HG02870 (cell line): Measurements from ENCODE around the gene ATP8A2.
"Not testable (repeated sequence)": the region's sequence is repeated elsewhere in the genome, so short reads cannot be mapped to it uniquely, and the experiment has no call there.

Experiments
- ATAC-seq: cut with Tn5 transposase; IDR thresholded peaks from one replicate; pipeline ENCODE4 v1.9.1; 2021; ENCODE audit warnings: mild to moderate bottlenecking, moderate library complexity; ENCODE audit not compliant: unreplicated experiment

The ATP8A2 gene

GRCh38 chr13:25457566-25457965, 85.8 kb downstream of the ATP8A2 start:
- ATAC-seq, result no peak

GRCh38 chr13:25462301-25463125, 90.7 kb downstream of the ATP8A2 start:
- ATAC-seq, result no peak

- ATAC-seq, result no peak
These were observed 91.7 kb downstream of the ATP8A2 start for GRCh38 chr13:25463496-25463895.

DNA sequence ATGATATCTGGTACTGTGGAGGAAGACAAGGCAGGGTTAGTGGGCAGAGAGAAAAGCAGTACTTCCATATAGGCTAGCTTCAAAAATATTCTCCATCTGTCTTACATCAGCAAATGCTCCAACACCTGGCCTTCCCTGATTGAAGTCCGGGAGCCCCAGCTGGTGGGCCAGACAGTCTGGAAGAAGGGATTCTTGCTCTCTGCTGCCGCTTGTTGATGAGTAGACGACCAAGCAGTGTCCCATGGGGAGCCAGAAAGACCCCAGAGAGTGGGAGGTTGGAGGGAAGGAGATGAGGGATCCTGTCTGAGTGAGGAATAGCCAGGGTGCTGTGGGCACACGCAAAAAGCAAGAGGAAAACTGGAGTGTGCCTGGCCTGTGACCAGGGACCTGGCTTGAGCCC, 95.1 kb downstream of the ATP8A2 start:
- ATAC-seq, result no peak

- no peak for ATAC-seq
These were observed 96.8 kb downstream of the ATP8A2 start for GRCh38 chr13:25468325-25469168.

- no peak for ATAC-seq
These were observed 97.4 kb downstream of the ATP8A2 start for GRCh38 chr13:25469169-25469525.

DNA sequence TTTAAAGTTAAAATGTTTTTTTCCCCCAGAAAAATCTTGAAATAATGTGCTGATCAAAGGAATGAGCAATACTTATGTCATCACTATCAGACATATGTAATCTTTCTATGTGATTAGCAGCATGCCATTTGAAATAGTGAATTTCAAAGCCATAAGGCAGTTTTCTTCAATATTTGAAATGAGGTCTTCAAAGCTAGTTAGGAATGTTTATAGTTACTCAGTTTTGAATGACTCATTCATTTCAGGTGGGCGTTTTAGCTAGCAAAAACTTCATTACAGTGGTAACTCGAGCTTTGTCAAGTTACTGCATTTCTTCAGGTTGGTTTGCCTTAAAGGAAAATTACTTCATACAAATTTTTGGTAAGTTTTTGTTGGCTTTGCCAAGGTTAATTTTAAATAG, 102.1 kb downstream of the ATP8A2 start:
- no peak for ATAC-seq

GRCh38 chr13:25478186-25478585, 106.4 kb downstream of the ATP8A2 start:
- no peak for ATAC-seq

DNA sequence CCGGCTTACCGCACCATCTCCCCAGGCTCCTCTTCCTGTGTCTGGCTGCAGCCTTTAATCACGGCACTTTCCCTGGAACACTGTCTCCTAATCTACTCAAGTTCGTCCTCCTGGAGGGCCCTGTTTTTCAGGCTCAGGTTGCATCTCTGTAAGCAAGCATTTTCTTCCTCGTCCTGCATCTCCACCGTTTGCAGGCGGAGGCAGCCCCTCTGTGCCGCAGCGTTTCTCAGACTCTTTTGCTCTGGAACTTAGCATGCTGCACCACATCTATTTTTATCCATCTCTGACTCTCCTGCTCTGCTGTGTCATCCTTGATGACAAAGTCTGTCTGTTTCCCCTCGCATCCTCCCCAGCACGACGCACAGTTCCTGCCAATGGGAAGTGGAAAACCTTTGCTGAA, 117.5 kb downstream of the ATP8A2 start:
- no peak for ATAC-seq

DNA sequence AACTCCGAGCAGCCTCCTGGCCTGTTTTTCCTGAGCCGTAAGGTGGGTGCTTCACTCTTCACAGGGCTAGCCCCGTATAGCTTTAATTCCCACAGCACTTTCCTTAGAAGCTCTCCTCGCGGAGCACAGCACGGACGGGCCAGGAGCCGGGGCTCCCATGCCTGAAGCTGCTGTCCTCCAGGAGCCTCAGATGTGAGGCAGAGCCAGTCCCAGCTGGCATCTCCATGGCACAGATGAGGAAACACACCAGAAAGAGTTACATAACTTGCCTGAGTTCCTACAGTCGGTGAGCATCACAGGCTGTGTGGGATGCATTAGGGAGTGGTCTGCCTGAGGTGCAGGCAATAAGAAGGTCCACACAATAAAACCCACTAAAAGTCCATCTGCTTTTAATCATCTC, 118.5 kb downstream of the ATP8A2 start:
- no peak for ATAC-seq

DNA sequence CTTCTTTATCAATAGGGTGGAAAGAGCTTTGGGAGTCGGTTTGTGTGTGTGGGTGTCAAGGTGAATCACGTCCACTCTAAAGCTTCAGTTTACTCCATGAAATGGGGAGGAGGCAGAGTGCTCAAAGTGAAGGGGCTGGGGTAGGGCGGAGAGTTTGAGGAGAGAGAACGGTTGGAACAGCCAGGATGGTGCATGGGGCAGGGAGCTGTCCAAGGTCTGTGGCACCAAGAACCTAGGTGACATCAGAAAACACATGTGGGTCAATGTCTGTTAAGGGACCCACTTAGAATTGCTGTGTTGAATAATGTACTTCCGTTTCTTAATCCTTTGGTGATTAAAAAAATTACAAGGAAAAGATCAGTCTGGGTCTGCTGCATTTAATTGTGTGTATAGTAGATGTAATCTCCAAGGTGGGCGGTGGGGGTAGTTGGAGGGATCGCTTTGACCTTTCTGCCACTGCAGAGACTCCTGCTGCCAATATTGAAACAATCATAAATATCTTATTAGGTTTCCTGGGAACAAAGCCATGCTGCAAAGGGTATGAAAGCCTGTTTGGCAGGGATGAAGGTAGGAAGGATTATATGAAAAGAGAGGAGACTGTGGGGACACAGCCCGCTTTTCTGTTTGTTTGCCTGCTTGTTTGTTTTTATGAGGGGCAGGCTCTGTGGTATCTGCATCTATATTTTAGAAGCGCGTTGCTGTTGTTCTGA, 122.3 kb downstream of the ATP8A2 start:
- no peak for ATAC-seq

GRCh38 chr13:25494698-25495411, 123.1 kb downstream of the ATP8A2 start:
- ATAC-seq, result no peak

DNA sequence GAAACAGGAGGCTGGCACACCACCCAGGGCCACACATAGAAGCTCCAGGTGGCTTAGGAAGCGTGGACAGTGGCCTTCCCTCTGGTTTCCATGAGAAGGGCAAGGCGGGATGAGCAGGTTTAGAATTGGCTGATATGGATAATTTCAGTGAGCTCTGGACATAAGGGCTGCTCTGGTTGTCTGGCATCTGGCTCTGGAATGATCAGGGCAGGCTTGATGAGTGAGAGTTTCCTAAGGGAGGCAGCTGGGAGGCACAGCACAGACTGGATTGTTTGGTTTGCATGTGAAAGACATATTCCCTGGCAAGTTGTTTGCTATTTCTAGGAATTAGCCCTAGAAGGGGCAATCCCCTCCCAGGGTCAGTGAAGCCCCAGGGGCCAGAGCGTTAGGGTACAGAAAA, 129.5 kb downstream of the ATP8A2 start:
- ATAC-seq, result no peak

DNA sequence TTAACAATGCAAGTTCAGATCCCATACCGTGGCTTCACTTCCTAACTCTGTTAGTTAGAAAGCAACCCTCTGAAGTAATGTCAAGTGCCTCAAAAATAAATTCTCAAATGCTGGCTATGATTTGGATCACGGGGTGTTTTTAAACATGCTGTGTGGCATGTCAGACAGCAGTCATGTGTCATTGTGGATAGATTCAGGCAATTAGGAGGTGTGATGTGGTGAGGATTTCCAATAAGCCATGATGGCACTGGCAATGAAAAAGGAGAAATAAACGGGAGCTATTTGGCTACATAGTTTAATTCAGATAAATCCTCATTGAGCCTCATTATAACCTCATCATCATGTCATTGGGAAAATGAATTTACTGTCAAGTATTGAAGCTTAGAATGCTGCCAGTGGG, 130.3 kb downstream of the ATP8A2 start:
- no peak for ATAC-seq

DNA sequence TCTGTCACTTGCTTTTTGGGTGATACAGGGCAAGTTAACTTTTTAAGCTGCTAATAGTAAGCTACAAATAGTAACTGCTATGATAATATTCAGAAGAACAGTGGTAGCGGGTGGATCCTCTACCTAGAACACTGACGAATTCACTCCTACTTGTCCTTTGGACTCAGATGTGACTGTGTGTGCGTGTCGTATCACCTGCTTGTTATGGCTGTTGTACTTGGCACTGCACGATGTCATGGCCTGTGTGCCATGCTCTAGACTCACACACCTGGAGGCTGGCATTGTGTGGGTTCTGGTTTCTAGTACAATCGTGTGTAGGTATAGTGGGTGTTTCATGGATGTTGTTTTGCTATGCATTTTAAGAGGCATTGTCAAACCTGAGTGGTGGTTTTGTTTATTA, 130.8 kb downstream of the ATP8A2 start:
- no peak for ATAC-seq

DNA sequence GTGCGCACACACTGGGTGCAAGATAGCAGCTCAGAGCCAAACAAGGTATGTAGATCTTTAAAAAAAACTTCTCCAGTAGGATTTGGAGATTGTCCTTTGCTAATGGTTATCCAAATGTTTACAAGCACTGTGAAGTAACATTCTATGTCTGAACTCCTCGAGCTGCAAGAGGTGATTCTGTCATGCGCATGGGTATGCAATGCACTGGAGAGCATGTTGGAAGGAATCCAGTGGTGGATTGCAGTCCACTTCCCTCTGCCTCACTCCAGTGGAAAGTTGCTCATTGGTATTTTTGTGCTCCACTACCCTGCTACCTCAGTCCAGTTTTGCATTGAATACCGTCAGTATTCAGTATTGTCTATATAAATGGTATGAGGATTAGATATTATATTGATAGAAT, 132.1 kb downstream of the ATP8A2 start:
- ATAC-seq, result no peak

DNA sequence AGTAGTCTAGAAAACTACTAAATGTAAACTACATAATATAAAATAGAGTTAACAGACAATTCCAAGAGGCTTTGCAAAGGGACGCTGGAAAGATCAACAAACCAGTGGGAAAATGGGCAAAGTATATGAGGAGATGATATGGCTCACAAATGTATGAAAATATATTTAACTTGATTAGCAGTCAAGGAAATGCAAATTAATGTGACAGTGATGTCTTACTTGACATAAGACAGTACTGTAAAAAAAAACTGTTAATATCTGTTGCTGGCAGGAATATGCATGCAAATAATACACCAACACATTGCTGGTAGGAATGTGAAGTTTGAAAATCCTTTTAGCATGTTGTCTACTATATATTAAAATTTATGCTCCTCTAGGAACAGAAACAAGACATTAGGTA, 136.1 kb downstream of the ATP8A2 start:
- ATAC-seq, result no peak

DNA sequence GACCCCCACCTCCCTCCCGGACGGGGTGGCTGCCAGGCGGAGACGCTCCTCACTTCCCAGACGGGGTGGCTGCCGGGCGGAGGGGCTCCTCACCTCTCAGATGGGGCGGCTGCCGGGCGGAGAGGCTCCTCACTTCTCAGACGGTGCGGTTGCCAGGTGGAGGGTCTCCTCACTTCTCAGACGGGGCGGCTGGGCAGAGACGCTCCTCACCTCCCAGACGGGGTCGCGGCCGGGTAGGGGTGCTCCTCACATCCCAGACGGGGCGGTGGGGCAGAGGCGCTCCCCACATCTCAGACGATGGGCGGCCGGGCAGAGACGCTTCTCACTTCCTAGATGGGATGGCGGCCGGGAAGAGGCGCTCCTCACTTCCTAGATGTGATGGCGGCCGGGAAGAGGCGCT, 141.3 kb downstream of the ATP8A2 start:
- ATAC-seq, result not testable (repeated sequence)

DNA sequence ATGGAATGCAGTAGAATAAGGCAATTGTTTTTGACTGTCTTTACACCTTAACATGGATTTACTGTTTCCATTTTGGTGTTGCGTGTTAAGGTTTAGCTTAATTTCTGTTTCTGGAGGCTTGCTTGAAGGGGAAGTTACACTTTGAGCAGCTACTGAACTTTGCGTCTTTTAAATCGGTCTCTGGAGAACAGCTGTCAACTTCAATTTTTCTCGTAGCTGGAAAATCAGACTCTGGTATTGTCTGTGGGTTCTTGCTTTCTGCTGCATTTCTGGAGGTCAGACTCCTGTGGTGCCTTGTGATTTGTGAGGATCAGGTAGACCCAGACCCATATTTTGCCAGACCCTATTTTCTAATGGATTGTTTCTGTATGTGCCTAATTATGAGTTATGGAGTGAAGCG, 146.7 kb downstream of the ATP8A2 start:
- ATAC-seq, result no peak

DNA sequence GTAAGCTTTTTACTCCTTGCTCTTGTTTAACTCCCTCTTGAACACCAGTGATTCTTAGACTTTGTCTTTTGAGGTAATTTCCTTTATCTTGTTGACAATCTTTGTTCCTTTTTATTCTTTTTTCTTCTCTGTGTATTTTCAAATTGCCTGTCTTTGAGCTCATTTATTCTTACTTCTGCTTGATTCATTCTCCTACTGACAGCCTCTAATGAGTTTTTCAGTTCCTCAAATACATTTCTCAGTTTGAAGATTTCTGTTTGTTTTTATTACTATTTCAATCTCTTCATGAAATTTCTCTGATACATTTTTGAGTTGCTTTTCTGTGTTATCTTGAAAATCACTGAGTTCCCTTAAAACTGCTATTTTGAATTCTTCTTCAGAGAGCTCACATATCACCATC, 154.1 kb downstream of the ATP8A2 start:
- ATAC-seq, result no peak

DNA sequence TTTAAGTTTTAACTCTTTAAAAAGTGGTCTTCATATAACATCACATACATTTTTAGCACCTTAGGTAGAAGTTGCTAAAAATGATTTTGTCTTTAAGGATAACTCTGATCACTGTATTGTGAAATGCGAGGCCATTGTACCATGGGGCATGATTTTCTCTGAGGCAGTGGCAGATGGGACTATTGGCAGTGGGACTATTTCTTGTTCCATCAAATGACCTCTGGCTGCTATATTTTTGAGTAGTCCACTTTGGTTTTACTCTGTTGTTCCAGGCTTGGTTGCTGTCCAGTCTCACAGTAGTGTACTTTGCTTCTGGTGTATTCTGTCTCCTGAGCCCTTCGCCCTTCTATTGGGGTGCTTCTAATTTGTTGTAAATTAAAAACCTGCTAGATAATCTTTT, 156.5 kb downstream of the ATP8A2 start:
- no peak for ATAC-seq
